HuH-7.5 (cell line): ENCODE results near the gene DLST.
A peak's percentile ranks its signal among the peaks of the same experiment; 100 is the strongest.

Source experiments
- DNase-seq: peaks from one replicate; pipeline ENCODE4 v3.0.0; 2011; ENCODE audit warnings: low spot score

The DLST gene

GRCh38 chr14:74881431-74882102 lies at the start of gene DLST:
Gene DLST (plus strand): TSS chr14:74881916. CDS start chr14:74881954, 38 bp downstream.
- peak; percentile 78 for DNase-seq

GRCh38 chr14:74832849-74833248 lies 48.9 kb upstream of the DLST start:
- no peak for DNase-seq

- no peak for DNase-seq
Measured at GRCh38 chr14:74834692-74835392, 46.9 kb upstream of the DLST start.

GRCh38 chr14:74835645-74836250 lies 46.0 kb upstream of the DLST start:
- DNase-seq = no peak

- no peak for DNase-seq
Measured at GRCh38 chr14:74836251-74836960, 45.3 kb upstream of the DLST start.

GRCh38 chr14:74838166-74838565 lies 43.5 kb upstream of the DLST start:
- no peak for DNase-seq

- no peak for DNase-seq
Measured at GRCh38 chr14:74840603-74841030, 41.1 kb upstream of the DLST start.

- DNase-seq = no peak
Measured at GRCh38 chr14:74841230-74842207, 40.2 kb upstream of the DLST start.

- no peak for DNase-seq
Measured at GRCh38 chr14:74843653-74844052, 38.1 kb upstream of the DLST start.

- DNase-seq = no peak
Measured at GRCh38 chr14:74846168-74846567, 35.5 kb upstream of the DLST start.

GRCh38 chr14:74846968-74847665 lies 34.6 kb upstream of the DLST start:
- no peak for DNase-seq

GRCh38 chr14:74848768-74849167 lies 32.9 kb upstream of the DLST start:
- no peak for DNase-seq

- no peak for DNase-seq
Measured at GRCh38 chr14:74852922-74853530, 28.7 kb upstream of the DLST start.

- no peak for DNase-seq
Measured at GRCh38 chr14:74853581-74853980, 28.1 kb upstream of the DLST start.

GRCh38 chr14:74855021-74855420 lies 26.7 kb upstream of the DLST start:
- DNase-seq = no peak

GRCh38 chr14:74855945-74856344 lies 25.8 kb upstream of the DLST start:
- no peak for DNase-seq

GRCh38 chr14:74856366-74856765 lies 25.4 kb upstream of the DLST start:
- DNase-seq = no peak

GRCh38 chr14:74858022-74858421 lies 23.7 kb upstream of the DLST start:
- no peak for DNase-seq

- no peak for DNase-seq
Measured at GRCh38 chr14:74859757-74860552, 21.8 kb upstream of the DLST start.
